Activated CD8-positive, alpha-beta memory T cell treated with anti-CD3 and anti-CD28 coated beads for 36 hours (primary cell): ENCODE data around the gene B3GNT5. TPM values are rescaled to one million over a fixed set of nuclear protein-coding genes. Genes with fewer than 3 reads are reported as not detected.
"Not testable (repeated sequence)": the region's sequence is repeated elsewhere in the genome, so short reads cannot be mapped to it uniquely, and the experiment has no call there.

Source experiments
- CTCF ChIA-PET: fragments of 350-600 bp; sonication (Branson Sonifier 250); formaldehyde crosslinking; loops from one replicate; lab custom pipeline; 2021; ENCODE audit warnings: antibody characterized with exemption; lab: Charles Lee
- POLR2A ChIA-PET: fragments of 350-600 bp; sonication (Branson Sonifier 250); formaldehyde crosslinking; loops from one replicate; lab custom pipeline; 2021; ENCODE audit warnings: antibody characterized with exemption; lab: Charles Lee
- total RNA-seq, 2 experiments: library from RNA; stranded (reverse); gene quantifications; one replicate each; pipeline ENCODE4 v1.2.3, GENCODE V29; 2021

Gene B3GNT5
- total RNA-seq, 2 experiments from 2014 or later = 19.6 to 21.0 TPM

GRCh38 chr3:183226333-183226890 is 26.6 kb upstream of the B3GNT5 start:
- POLR2A ChIA-PET = no interaction called here
- CTCF ChIA-PET = no interaction called here

DNA sequence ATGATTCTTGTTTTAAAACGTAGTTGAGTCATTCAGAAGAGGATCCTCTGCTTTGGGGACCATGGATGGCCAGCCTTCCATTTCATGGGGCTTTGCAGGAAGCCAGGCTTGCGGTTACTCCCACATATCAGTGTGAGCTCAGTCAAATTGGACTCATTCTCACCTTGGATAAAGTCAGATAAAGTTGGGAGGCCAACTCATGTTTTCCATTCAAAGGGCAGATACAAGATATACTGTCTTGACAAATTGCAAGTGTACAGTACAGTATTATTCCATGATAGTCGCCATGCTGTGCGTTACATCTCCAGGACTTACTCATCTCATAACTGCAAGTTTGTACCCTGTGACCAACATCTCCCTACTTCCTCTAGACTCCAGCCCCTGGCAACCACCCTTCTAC is 25.5 kb upstream of the B3GNT5 start:
- POLR2A ChIA-PET = no interaction called here
- CTCF ChIA-PET = no interaction called here

- ChIA-PET POLR2A (no interaction called here), CTCF (no interaction called here)
Observed at GRCh38 chr3:183229178-183229577, 23.9 kb upstream of the B3GNT5 start.

DNA sequence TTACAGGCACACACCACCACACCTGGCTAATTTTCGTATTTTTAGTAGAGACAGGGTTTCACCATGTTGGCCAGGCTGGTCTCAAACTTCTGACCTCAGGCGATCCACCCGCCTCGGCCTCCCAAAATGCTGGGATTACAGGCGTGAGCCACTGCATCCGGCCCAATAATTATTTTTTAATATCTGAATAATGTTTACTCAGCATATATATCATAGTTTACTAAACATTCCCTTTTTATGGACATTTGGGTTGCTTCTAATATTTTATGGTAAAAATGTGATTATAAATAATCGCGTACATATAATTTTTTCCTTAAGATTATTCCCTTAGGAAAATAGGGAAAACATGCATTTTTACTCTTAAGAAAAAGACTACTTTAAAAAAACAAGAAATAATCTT is 22.8 kb upstream of the B3GNT5 start:
- CTCF ChIA-PET, POLR2A ChIA-PET: not testable (repeated sequence)

DNA sequence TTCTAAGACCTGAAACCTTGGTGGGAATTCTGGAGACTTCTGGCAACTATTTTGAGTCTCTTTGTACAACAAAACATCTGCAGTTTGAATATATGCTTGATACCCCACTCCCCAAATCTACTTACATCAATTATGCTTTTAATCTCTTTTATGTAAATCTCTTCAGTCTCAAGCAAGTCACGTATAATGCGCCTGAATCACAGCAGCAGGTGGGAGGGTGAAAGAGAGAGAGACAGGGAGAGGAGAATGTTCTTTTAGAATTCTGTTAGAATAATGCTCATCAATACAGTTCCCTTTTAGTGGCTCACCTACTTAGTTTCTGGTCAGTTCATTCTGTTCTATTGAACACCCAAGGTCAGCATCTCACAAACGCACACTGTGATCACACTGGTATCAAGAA is 22.2 kb upstream of the B3GNT5 start:
- CTCF ChIA-PET = no interaction called here

GRCh38 chr3:183233966-183234365 is 19.1 kb upstream of the B3GNT5 start:
- POLR2A ChIA-PET = no interaction called here
- CTCF ChIA-PET = no interaction called here

More for the DNA sequence above, 22.2 kb upstream of the B3GNT5 start:
- POLR2A ChIA-PET = no interaction called here

DNA sequence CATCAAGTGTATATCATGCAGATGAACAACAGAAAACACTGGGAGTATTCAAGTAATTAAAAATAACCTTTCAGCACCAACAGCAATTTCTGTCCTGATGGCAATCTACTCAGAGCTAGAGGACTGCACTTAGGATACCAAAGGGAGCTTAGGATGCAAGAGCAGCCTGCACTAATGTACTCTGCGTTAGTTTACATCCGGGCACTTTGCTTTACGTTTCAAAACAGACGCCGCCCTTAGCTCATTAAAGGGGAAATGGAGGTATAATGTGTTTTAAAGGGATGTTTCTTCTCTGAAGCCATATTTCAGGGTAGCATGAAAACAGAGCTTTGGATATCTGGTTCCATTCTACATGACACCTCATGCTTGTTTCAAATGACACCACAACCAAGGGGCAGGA is 14.0 kb upstream of the B3GNT5 start:
- POLR2A ChIA-PET = no interaction called here
- CTCF ChIA-PET = interaction anchor here (0.7 kb wide), 2 partner anchors 64 to 578 kb away, joined by 4 read pairs; no protein-coding TSS in a partner anchor

- POLR2A ChIA-PET = no interaction called here
Observed at GRCh38 chr3:183242431-183242830, 10.6 kb upstream of the B3GNT5 start.

GRCh38 chr3:183244219-183244618 is 8.8 kb upstream of the B3GNT5 start:
- CTCF ChIA-PET = no interaction called here
- POLR2A ChIA-PET = no interaction called here

More at GRCh38 chr3:183242431-183242830, 10.6 kb upstream of the B3GNT5 start:
- CTCF ChIA-PET = no interaction called here

DNA sequence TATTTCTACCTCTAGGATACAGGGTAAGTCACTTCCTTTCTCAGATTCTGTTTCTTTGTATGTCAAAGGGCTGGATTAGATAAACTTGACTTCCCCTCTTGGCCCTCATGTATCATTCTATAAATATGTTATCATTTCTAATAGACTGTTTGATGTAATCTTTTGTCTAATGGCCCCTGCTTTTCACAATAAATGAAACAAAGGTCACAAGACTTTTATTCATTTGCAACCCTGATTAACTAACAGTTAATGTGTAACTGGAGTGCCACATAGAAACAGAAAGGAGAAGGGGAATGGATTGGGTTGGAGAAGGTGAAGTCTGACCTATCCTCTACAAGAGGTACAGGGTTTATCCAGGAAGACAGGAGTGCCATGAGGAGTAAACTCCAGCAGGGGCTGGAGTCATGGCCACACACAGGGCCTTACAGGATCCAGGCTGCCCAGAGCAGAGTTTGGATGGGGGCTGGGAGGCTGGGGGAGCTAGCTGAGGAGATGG is 8.0 kb upstream of the B3GNT5 start:
- ChIA-PET CTCF (no interaction called here), POLR2A (no interaction called here)

GRCh38 chr3:183247011-183247589 is 6.0 kb upstream of the B3GNT5 start:
- POLR2A ChIA-PET = no interaction called here
- CTCF ChIA-PET = no interaction called here

- POLR2A ChIA-PET = no interaction called here
- CTCF ChIA-PET = no interaction called here
Observed at GRCh38 chr3:183249006-183249718, 3.9 kb upstream of the B3GNT5 start.

GRCh38 chr3:183252118-183252782 is 803 bp upstream of the B3GNT5 start:
- POLR2A ChIA-PET = no interaction called here

GRCh38 chr3:183253528-183254486 is 754 bp downstream of the B3GNT5 start:
- ChIA-PET POLR2A (interaction anchor here (0.5 kb wide), 1 partner anchor 1112 kb away, joined by 3 read pairs; no protein-coding TSS in a partner anchor), CTCF (interaction anchor here (0.7 to 1.5 kb wide), 2 partner anchors 10 to 128 kb away, joined by 3 to 5 read pairs; no protein-coding TSS in a partner anchor)

More at GRCh38 chr3:183252118-183252782, 803 bp upstream of the B3GNT5 start:
- CTCF ChIA-PET = interaction anchor here (1.1 to 1.2 kb wide), 2 partner anchors 57 to 130 kb away, joined by 4 read pairs; no protein-coding TSS in a partner anchor

- ChIA-PET CTCF (interaction anchor here (0.7 to 1.5 kb wide), 2 partner anchors 9 to 127 kb away, joined by 3 to 5 read pairs; no protein-coding TSS in a partner anchor), POLR2A (no interaction called here)
Observed at GRCh38 chr3:183254487-183255347, 1.7 kb downstream of the B3GNT5 start.

DNA sequence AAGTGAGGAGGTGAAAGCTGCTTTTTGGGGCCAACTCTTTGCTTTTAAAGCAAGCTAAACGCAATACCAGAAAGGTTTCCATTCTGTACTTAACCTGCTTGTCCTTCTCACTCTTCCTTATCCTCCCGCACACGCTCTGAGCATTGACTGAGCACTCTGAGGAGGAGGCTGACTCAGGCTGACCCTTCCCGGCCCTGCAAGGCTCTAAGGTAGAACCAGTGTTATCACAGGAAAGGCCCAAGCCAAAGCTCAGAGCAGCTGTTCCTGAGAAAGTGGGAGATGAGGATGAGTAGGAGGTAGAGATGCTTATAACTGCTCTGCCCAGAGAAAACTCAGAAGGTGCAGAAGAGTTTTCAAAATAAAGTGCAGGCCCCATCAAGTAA is 2.3 kb downstream of the B3GNT5 start:
- ChIA-PET CTCF (no interaction called here), POLR2A (no interaction called here)

- CTCF ChIA-PET = no interaction called here
- POLR2A ChIA-PET = no interaction called here
Observed at GRCh38 chr3:183259087-183259486, 6.0 kb downstream of the B3GNT5 start.

- ChIA-PET POLR2A (no interaction called here), CTCF (no interaction called here)
Observed at GRCh38 chr3:183259621-183260020, 6.6 kb downstream of the B3GNT5 start.
